Subcutaneous preadipocyte (primary cell): Measurements from ENCODE around the gene OLFML2B. TPM values are rescaled to one million over a fixed set of nuclear protein-coding genes. Genes with fewer than 3 reads are reported as not detected.

Experiments used
- total RNA-seq: library from RNA; depleted of rRNA; stranded (reverse); fragments of >200 nt; gene quantifications from 2 replicates; pipeline ENCODE4 v1.2.3, GENCODE V29; 2012

Gene OLFML2B
- 26.8 and 39.5 TPM in 2 replicates for total RNA-seq

DNA sequence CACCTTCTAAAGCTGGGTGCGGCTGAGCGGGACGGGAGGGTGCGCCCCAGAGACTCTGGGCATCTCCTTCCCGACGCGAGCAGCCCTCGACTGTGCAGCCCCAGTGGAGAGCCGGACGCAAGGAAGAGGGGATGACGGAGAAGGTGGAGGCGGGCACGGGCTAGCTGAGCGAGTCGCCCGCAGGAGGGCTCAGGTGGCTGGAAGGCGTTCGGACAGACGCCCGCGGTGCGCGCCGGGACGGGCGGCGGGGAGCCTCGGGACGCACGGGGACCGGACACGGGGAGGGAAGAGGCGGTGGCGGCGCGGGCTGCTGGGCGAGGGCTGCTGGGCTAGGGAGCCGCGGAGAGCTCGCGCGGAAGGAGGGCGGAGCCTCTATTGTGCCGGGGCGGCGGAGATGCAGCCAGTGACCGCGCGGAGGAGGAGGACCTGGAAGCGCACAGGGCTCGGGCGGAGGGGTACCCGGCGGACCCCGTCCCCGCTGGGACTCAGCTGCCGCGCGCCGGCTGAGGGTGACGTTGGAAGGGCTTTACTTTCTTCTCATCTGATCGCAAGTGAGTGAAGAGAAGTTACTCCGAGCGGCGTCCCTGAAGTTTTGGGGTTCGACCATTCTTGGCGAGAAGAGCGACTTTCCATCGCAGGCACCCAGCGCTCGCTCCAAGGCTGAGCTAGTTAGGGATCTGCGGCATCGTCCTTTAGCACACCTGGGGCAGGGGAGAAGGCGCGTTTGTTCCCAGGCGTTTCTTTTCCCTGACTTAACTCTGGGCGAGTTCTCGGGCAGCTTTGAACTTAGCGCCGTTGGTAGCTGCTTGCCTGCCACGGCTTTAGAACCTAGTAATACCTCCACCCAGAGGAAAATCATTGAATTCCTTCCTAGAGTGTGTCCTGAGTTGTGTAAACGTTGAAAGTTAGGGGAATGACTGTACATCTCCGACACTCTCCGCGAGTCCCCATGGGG, at the start of gene OLFML2B:
Gene OLFML2B, minus strand, starts transcription at position 323 of the 955 bp plus-strand sequence. CDS start 439 bp downstream, outside the sequence.

DNA sequence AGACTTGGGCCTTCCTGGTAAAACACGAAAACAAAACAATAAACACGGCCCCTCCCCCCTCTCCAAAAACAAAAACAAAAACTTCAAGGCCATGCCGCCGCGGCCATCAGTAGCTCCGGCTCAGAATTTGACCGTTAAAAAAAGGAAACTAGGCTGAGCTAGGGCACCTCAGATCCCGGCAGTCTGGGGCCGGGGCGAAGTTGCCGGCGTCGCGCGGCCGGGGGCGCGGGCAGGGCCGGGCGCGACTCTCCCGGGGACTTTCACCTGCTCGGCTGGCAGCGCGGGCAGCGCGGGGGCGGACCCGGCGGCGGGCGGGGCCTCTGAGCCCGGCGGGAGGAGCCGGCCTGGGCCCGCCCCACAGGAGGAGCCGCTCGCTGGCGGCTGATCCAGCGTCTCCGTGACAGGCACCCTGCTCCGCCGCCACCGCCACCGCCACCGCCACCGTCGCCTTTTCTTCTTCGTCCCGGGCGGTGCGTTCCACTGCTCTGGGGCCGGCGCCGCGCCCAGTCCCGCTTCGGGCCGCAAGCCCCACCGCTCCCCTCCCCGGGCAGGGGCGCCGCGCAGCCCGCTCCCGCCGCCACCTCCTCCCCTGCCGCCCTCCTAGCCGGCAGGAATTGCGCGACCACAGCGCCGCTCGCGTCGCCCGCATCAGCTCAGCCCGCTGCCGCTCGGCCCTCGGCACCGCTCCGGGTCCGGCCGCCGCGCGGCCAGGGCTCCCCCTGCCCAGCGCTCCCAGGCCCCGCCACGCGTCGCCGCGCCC, 45.8 kb upstream of the OLFML2B start, which contains the start of gene NOS1AP:
Gene NOS1AP, plus strand, starts transcription at position 358 of the 760 bp plus-strand sequence. CDS start 487 bp downstream, outside the sequence.

Other genes with a start within 250 kb of the OLFML2B start
- not detected in 2 replicates for gene NOS1AP, start 45.8 kb upstream of the OLFML2B start, total RNA-seq